Smooth muscle cell of the brain vasculature (primary cell): ENCODE data around the gene SLC25A39.
A peak's percentile ranks its signal among the peaks of the same experiment; 100 is the strongest.

Experiments used
- DNase-seq: peaks from one replicate; pipeline ENCODE4 v3.0.0-alpha.2; 2012; ENCODE audit warnings: low read depth, low spot score

SLC25A39 gene

DNA sequence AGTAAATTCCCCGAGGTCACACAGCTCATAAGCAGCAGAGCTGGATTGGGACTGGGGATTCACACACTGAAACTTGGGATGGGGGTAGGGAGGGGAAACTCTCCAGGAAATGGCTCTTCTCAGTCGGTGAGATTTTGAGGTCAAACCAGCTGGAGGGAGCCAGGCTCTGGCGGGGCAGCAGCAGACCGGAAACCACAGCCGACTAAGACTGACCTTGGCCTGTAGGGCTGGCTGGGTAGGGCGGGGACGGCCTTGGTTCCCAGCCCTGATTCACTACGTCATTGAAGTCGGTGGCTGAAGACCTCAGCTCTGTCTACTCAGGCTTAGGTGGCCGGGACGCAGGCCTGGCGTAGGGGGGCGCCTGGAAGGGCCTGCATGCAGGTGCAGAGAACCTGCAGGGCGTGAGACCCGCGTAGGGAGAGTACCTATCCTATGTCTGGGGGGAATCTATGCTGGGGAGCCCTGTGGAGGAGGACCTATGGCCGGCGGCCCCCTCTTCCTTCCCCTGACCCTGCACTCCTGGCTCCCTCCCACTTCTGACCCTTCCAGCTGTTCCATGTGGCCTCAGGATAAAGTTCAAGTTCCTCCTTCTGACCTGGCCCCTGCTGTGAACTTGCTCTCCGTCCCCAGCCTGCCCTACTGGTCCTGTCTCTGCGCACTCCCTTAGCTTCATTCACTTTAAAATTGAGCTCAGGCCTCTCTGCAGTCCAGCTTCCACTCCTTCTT lies 44.8 kb downstream of the SLC25A39 start:
- peak; percentile 49 for DNase-seq

DNA sequence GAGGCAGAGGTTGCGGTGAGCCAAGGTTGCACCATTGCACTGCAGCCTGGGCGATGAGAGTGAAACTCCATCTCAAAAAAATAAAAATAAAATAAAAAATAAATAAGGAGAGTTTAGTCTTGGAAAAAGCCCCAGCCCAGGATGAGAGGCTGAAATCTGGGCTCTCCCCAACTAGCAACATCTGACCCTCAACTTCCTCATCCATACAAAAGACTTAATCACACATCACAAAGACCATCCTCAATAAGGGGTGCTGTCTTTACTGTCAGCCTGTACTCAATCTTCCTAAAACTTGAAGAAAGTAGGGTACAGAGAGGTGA lies 45.3 kb downstream of the SLC25A39 start:
- DNase-seq, result no peak

DNA sequence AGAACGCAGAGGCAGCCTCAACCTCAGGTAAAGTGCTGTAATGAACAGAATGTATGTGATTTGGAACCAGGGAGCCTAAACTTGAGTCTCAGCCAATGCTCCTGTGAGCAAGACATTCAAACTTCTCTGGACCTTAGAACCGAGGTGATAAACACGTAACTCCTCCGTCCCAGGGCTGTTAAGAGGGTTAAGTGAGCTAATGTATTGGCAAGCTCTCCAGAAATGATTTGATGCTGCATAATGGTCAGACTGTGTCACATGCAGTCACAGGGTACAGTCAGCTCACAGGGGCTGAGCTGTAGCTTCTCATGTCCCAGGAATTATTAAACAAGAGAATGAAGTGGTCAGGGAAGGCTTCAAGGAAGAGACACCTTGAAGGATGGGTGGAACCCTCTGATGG lies 46.6 kb downstream of the SLC25A39 start:
- DNase-seq, result no peak

DNA sequence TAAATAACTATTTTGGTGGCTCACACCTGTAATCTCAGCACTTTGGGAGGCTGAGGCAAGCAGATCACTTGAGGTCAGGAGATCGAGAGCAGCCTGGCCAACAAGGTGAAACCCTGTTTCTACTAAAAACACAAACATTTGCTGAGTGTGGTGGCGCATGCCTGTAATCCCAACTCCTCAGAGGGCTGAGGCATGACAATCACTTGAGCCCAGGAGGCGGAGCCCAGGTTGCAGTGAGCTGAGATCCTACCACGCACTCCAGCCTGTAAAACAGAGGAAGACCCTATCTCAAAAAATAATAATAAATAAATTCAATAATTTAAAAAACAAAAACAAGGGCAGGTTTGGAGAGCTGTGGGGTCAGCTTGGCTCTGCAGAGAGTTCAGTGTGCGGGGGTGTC lies 51.0 kb downstream of the SLC25A39 start:
- no peak for DNase-seq

DNA sequence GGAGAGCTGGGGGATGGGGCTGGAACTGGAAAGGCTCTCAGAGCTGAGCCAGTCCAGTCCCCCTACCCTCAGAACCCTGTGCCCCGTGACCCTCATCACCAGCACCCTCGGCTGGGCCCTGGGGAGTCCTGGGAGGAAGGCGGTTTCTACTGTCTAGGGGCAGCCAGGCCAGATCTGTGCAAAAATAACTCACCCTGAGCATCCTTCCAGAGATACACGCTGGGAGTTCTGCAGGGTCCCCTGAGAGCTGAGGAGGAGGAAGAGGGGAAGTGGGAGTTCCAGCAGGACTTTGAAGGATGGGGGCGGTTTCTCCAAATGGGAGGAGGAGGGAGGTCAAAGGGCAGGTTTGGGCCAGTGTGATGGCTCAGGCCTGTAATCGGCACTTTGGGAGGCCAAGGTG lies 51.7 kb downstream of the SLC25A39 start:
- no peak for DNase-seq

DNA sequence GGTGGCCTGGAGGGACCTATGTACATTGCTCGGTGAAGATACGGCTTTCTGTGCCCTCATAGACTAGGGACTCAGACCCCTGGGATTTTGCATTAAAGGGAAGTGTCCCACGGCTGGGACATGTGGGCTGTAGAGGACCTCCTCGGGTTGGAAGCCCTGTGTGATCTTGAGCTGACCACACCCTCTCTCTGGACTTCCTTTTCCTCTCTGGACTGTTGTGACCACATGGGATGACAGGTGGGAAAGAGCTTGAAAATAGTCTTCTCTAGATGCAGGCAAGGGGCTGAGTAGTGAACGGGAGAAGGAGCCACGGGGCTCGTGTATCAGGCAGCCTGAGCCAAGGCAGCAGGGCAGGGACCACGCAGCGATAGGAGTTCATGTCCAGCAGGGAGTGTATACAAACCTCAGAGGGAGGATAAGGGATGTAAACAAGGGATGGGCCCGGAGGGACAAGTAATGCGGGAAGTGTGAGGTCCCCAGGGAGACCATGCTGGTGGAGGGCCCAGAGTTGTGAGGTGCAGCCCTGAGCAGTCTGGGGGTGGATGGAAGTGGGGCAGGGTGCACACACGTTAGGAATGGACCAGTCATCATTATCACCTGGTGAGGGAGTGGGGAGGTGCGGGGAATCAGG lies 52.2 kb downstream of the SLC25A39 start:
- DNase-seq, result no peak
